ENCODE results near the gene ATP11A.

The ATP11A gene

DNA sequence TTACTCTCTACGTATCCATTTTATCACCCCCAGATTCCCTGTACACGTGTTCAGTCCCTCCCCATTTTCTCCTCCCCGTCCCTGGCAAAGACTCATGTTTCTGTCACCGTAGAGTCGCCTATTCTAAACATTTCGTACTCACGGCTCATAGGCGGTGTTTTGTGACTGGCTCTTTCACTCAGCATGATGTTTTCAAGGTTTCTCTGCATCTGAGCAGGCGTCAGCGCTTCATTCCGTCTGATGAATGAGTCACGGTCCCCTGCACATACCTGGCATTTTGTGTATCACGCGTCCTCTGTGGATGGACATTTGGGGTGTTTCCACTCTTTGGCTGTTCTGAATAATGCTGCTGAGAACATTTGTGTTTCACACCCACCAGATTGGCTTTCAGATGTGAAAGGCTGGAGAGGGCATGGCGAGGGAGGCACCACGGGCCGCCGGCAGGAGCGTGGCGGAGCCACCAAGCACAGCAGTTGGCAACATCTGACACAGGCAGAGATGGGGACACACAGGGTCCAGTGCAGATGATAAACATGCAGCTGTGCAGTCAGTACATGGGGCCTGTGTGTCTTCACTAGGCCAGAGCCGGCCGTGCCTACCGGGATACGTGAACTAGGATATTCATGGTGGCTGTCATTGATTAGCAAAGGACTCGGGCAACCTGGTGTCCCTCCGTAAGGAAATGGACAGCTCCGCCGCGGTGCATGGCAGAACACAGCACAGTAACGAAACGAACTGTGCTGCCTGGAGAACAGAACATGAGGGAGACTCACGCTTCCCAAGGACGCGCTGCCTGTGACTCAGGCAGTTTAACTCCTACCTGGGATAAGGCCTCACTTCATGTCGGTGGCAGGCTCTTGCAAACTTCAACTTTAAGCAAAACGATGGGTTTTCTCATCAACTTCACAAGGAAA is 117.2 kb downstream of the ATP11A start:
- H3K4me3 ChIP-seq (ENCODE audit: low read length): no peak overlapping the region
- H3K36me3 ChIP-seq (ENCODE audit: insufficient read depth, low read depth, low read length): peaks cover 30% of the 10 kb centered on the region
- H3K9me3 ChIP-seq (ENCODE audit: insufficient read depth, low read depth, low read length): no peaks in the 10 kb centered on the region
- no peak overlapping the region for H3K9ac ChIP-seq (ENCODE audit: low read depth, low read length)
- H3K4me1 ChIP-seq (ENCODE audit: insufficient read depth, low read length): peaks cover 5% of the 10 kb centered on the region; the same call in 1 of the 2 replicates
- H3K27ac ChIP-seq (ENCODE audit: low read length): no peak overlapping the region
- H3K27me3 ChIP-seq (ENCODE audit: insufficient read depth, low read length): no peaks in the 10 kb centered on the region

DNA sequence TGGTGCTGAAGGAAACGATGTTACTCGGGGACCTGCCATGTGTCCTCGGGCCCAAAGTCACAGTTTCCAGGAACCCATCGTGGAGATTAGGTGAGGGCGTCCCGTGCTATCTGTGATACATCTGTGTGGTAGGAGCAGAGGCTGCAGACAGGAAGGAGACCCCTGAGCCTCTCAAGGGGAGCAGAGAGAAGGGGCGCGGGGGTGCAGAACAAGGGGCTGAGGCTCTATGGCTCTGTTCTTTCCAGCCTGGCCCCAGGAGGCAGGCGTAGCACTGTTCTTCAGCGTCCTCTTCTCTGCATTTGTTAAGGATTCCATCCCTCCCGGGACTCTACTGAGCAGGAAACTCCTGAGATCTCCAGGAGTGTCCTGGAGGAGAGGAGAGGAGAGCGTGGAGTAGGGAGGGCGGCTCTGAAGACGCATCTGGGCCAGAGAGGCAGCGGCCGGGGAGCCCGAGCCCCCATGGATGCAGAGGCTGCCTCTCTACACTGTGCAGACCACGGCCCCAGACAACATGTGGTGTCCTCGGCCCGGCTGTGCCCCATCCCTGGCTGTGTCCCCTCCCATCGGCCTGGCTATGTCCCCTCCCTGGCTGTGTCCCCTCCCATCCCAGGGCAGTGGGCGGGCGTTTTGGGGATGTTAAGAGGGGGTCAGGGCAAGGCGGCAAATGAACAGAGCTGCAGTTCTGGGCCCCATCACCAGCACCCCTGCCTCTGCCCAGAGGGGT is 118.0 kb downstream of the ATP11A start:
- peaks cover 30% of the 10 kb centered on the region for H3K36me3 ChIP-seq (ENCODE audit: insufficient read depth, low read depth, low read length)
- H3K9ac ChIP-seq (ENCODE audit: low read depth, low read length): no peak overlapping the region
- H3K9me3 ChIP-seq (ENCODE audit: insufficient read depth, low read depth, low read length): no peaks in the 10 kb centered on the region
- no peaks in the 10 kb centered on the region for H3K27me3 ChIP-seq (ENCODE audit: insufficient read depth, low read length)
- peaks cover 5% of the 10 kb centered on the region; the same call in 1 of the 2 replicates for H3K4me1 ChIP-seq (ENCODE audit: insufficient read depth, low read length)
- H3K27ac ChIP-seq (ENCODE audit: low read length): no peak overlapping the region
- H3K4me3 ChIP-seq (ENCODE audit: low read length): no peak overlapping the region

DNA sequence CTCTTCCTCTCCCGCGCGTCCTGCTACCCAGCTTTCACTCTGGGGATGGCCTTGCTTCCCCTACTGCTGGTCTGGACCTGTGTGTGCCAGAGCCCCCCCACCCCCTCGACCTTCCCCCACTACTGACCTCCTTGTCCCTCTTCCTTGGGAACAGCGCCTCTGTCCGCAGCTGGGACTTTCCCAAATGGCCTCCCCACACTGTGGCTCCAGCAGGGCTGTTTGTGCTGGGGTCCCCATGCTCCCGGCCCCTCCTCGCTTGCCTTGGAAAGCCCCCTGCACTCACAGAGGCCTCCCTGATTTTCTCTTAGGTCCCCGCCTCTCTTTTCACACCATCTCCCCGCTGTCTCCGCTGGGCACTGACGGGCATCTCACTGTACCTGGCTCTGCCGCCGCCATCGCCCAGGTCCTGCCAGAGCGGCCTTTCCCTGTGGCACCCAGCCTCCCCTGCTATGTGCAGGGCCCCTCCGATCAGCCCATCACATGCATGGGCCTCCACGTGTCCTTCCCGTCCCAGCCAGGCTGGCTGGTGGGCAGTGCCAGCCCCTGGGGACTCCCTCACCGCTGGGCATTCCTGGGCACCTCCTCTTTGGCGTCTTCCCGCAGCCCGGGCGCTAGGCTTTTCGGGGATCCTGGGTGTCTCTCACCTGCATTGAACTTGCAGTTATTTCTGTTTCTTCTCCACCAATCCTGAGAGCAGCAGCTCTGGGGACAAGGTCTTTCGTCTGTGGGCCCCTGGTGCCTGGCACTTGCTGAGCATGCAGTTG is 118.7 kb downstream of the ATP11A start:
- Histone ChIP-seq H3K36me3 (ENCODE audit: insufficient read depth, low read depth, low read length) (peaks cover 34% of the 10 kb centered on the region), H3K4me3 (ENCODE audit: low read length) (no peak overlapping the region), H3K9ac (ENCODE audit: low read depth, low read length) (no peak overlapping the region), H3K9me3 (ENCODE audit: insufficient read depth, low read depth, low read length) (no peaks in the 10 kb centered on the region), H3K4me1 (ENCODE audit: insufficient read depth, low read length) (no peaks in the 10 kb centered on the region), H3K27ac (ENCODE audit: low read length) (no peak overlapping the region), H3K27me3 (ENCODE audit: insufficient read depth, low read length) (no peaks in the 10 kb centered on the region)

DNA sequence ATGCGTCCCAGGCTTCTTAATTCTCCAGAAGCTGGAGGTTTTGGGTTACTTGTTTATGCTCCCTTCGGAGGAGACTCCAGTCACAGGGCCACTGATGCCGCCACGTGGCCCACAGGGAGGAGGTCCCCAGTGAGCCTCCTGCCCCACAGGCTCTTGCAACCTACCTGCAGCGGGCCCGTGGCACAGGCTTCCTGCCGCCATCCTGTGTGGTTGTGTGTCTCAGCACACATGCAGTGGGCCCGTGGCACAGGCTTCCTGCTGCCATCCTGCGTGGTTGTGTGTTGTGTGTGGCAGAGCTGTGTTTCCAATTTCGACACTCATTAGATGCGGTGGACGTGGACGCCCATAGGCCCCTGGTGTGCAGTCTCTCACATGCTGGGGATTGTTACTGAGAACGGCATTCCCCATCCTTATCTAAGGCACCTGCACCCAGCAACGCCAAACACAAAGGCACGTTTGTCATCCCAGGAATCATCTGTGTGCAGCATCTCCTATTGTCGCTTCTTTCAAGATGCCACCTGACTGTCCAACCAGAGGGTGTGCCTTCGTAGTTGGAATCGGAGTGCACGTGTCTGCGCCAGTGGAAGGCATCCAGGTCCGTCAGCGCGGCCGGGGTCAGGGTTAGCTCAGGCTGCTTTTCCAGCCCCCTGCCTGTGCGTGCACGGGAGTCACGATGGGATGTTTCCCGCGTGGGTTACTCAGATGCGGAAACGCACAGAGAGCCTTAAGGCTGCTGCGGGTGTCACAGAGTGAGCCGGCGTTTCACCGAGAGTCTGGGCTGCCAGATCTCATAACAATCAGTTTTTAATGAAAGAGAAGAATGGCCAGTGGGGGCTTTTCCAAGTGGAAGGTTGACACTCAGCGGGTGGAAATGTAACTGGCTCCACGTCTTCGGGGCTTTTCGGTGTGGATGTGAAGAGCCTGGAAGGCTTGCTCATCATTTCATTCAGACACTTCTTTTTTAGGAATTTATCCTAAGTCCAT is 119.8 kb downstream of the ATP11A start:
- Histone ChIP-seq H3K36me3 (ENCODE audit: insufficient read depth, low read depth, low read length) (peaks cover 36% of the 10 kb centered on the region), H3K4me3 (ENCODE audit: low read length) (no peak overlapping the region), H3K27ac (ENCODE audit: low read length) (no peak overlapping the region), H3K9me3 (ENCODE audit: insufficient read depth, low read depth, low read length) (no peaks in the 10 kb centered on the region), H3K27me3 (ENCODE audit: insufficient read depth, low read length) (no peaks in the 10 kb centered on the region), H3K9ac (ENCODE audit: low read depth, low read length) (no peak overlapping the region), H3K4me1 (ENCODE audit: insufficient read depth, low read length) (no peaks in the 10 kb centered on the region)

DNA sequence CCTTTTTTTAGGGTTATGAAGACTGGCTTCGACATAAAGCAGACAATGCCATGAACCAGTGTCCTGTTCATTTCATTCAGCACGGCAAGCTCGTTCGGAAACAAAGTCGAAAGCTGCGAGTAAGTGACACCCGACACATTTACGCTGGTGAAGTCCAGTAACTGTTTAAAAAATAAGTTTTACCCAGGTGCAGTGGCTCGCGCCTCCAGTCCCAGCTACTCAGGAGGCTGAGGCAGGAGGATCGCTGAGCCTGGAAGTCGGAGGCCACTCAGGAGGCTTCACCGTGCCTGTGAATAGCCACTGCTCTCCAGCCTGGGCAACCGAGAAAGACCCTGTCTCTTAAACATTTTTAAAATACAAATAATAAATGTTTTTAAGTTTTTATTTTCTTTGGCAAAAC is 120.8 kb downstream of the ATP11A start:
- Histone ChIP-seq H3K4me1 (ENCODE audit: insufficient read depth, low read length) (no peaks in the 10 kb centered on the region), H3K27ac (ENCODE audit: low read length) (no peak overlapping the region), H3K9ac (ENCODE audit: low read depth, low read length) (no peak overlapping the region), H3K9me3 (ENCODE audit: insufficient read depth, low read depth, low read length) (no peaks in the 10 kb centered on the region), H3K4me3 (ENCODE audit: low read length) (no peak overlapping the region), H3K27me3 (ENCODE audit: insufficient read depth, low read length) (no peaks in the 10 kb centered on the region), H3K36me3 (ENCODE audit: insufficient read depth, low read depth, low read length) (peaks cover 46% of the 10 kb centered on the region)

DNA sequence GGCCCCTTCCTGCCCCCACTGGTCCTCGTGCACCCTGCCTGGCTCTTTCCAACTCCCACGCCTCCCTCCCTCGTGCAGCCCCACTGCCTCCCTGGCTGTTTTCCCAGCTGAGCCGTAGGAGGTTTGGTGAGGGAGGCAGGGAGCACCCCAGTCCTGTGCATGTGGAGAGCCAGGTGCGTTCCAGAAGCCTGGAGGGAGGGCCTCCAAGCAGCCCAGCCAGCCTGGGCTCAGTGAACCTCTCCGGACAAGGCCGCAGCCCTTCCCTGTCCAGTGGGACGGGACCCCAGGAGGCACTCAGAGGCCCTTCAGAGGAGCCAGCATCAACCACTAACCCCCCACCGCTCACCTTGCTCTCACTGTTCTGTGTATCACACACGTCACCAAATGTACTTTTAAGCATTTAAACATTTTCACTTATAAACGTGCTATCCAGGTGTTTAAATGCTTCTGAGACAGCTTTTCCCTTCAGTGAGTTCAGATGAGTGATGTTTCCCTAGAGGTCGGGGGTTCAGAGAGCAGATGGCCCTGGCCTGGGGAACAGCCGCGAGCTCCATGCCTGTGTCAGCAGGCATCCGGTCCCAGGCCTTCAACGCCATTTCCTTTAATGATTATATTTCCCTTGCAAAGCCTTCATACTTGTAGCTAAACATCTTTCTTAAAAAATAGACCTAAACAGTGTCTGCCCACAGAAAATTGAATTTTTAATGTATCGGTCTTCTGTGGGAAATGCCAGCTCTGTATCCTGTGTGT is 122.6 kb downstream of the ATP11A start:
- H3K36me3 ChIP-seq (ENCODE audit: insufficient read depth, low read depth, low read length): peaks cover 49% of the 10 kb centered on the region

DNA sequence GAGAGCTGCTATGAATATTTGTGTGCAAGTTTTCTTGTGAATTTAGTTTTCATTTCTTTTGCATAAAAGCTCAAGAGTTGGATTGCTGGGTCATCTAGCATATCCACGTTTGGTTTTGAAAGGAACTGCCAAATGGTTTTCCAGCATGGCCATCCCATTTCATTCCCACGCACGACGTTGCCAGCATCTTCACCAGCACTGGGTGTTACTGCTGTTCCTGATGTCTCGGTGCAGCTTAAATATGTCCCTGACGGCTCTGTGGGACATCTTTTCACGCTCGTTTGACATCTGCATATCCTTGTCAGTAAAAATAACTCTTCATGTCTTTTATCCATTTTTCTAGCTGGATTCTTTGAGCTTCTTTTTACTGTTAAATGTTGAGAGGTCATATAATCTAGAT is 123.7 kb downstream of the ATP11A start:
- Histone ChIP-seq H3K36me3 (ENCODE audit: insufficient read depth, low read depth, low read length) (peaks cover 57% of the 10 kb centered on the region), H3K9me3 (ENCODE audit: insufficient read depth, low read depth, low read length) (peaks cover 12% of the 10 kb centered on the region; the same call in 1 of the 2 replicates), H3K27ac (ENCODE audit: low read length) (no peak overlapping the region)

More for the DNA sequence above, 122.6 kb downstream of the ATP11A start:
- H3K27ac ChIP-seq (ENCODE audit: low read length): no peak overlapping the region
- no peaks in the 10 kb centered on the region for H3K4me1 ChIP-seq (ENCODE audit: insufficient read depth, low read length)
- H3K4me3 ChIP-seq (ENCODE audit: low read length): no peak overlapping the region
- no peak overlapping the region for H3K9ac ChIP-seq (ENCODE audit: low read depth, low read length)
- no peaks in the 10 kb centered on the region for H3K27me3 ChIP-seq (ENCODE audit: insufficient read depth, low read length)
- peaks cover 3% of the 10 kb centered on the region; the same call in 1 of the 2 replicates for H3K9me3 ChIP-seq (ENCODE audit: insufficient read depth, low read depth, low read length)

DNA sequence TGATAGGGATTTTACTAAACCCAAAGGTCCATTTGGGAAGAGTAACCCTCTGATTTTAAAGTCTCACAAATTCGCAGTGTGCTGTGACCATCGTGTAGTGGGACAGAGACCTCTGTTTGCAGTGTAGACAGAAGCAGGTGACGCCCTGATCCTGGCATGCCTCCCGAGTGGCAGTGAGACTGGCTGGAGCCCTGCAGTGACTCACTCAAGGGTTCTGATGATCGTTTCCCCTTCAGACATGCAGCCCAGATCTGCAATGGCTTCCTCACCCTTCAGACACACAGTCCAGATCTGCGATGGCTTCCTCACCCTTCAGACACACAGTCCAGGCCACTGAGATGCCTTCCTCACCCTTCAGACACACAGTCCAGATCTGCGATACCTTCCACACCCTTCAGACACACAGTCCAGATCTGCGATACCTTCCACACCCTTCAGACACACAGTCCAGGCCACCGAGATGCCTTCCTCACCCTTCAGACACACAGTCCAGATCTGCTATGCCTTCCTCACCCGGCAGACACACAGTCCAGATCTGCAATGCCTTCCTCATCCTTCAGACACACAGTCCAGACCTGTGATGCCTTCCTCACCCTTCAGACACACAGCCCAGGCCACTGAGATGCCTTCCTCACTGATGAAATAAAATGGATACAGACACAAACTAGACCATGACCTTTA is 125.2 kb downstream of the ATP11A start:
- H3K9me3 ChIP-seq (ENCODE audit: insufficient read depth, low read depth, low read length): peaks cover 12% of the 10 kb centered on the region
- H3K4me3 ChIP-seq (ENCODE audit: low read length): no peak overlapping the region
- H3K36me3 ChIP-seq (ENCODE audit: insufficient read depth, low read depth, low read length): peaks cover 67% of the 10 kb centered on the region
- H3K9ac ChIP-seq (ENCODE audit: low read depth, low read length): no peak overlapping the region
- H3K27me3 ChIP-seq (ENCODE audit: insufficient read depth, low read length): no peaks in the 10 kb centered on the region
- H3K4me1 ChIP-seq (ENCODE audit: insufficient read depth, low read length): no peaks in the 10 kb centered on the region
- no peak overlapping the region for H3K27ac ChIP-seq (ENCODE audit: low read length)

More for the DNA sequence above, 123.7 kb downstream of the ATP11A start:
- no peaks in the 10 kb centered on the region for H3K4me1 ChIP-seq (ENCODE audit: insufficient read depth, low read length)
- H3K9ac ChIP-seq (ENCODE audit: low read depth, low read length): no peak overlapping the region
- H3K27me3 ChIP-seq (ENCODE audit: insufficient read depth, low read length): no peaks in the 10 kb centered on the region
- H3K4me3 ChIP-seq (ENCODE audit: low read length): no peak overlapping the region

DNA sequence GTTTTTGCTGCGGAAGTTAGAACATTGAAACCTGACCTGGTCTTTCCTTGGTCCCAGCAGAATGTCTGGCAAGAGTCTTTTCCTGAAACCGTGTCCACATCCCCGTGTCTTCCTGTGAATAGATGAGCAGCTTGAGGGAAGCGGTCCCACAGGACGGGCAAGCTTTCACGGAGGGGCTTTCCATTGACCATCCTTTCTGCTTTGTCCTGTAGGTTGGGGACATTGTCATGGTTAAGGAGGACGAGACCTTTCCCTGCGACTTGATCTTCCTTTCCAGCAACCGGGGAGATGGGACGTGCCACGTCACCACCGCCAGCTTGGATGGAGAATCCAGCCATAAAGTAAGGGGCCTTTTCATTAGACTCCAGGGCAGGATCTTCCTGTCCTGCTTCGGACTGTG is 126.0 kb downstream of the ATP11A start:
- Histone ChIP-seq H3K9me3 (ENCODE audit: insufficient read depth, low read depth, low read length) (peaks cover 12% of the 10 kb centered on the region), H3K9ac (ENCODE audit: low read depth, low read length) (no peak overlapping the region), H3K27me3 (ENCODE audit: insufficient read depth, low read length) (no peaks in the 10 kb centered on the region), H3K4me1 (ENCODE audit: insufficient read depth, low read length) (no peaks in the 10 kb centered on the region), H3K4me3 (ENCODE audit: low read length) (no peak overlapping the region), H3K36me3 (ENCODE audit: insufficient read depth, low read depth, low read length) (peaks cover 68% of the 10 kb centered on the region), H3K27ac (ENCODE audit: low read length) (no peak overlapping the region)
